H1 (cell line): ENCODE measurements around the gene RNF166.

ENCODE experiments used
- BRCA1 ChIP-seq: IDR thresholded peaks from 2 replicates; pipeline ENCODE4 v1.6.1; 2012; ENCODE audit warnings: low read depth, low read length, improper control_type of control experiment
- CEBPB ChIP-seq: IDR thresholded peaks from 2 replicates; pipeline ENCODE4 v1.6.1; 2012; ENCODE audit warnings: low read depth, low read length
- EP300 ChIP-seq, 2 experiments: IDR thresholded peaks; 1 replicate in 1 of 2; 2 replicates in 1 of 2; pipeline ENCODE4 v1.6.1; 2011 to 2012; ENCODE audit warnings: low read depth in 2 of 2, low read length in 2 of 2, mild to moderate bottlenecking in 2 of 2, borderline replicate concordance in 1 of 2, inconsistent platforms in 1 of 2, moderate library complexity in 1 of 2
- POLR2A ChIP-seq, 2 experiments: IDR thresholded peaks; 1 replicate in 1 of 2; 2 replicates in 1 of 2; pipeline ENCODE4 v1.6.1; 2011; ENCODE audit warnings: low read depth in 2 of 2, low read length in 2 of 2, mild to moderate bottlenecking in 2 of 2; ENCODE audit errors: control extremely low read depth in 1 of 2
- POLR2AphosphoS5 ChIP-seq: IDR thresholded peaks from 2 replicates; pipeline ENCODE4 v1.6.1; 2011; ENCODE audit warnings: low read depth, low read length
- RAD21 ChIP-seq, 2 experiments: IDR thresholded peaks in 1 of 2; conservative IDR thresholded peaks in 1 of 2; 2 replicates each; pipeline ENCODE4 v1.6.1; 2011; ENCODE audit warnings: low read depth in 2 of 2, low read length in 2 of 2, improper control_type of control experiment in 1 of 2, inconsistent platforms in 1 of 2, mild to moderate bottlenecking in 1 of 2, moderate library complexity in 1 of 2
- SP2 ChIP-seq: IDR thresholded peaks from 2 replicates; pipeline ENCODE4 v1.6.1; 2012; ENCODE audit warnings: mild to moderate bottlenecking, low read length, inconsistent platforms
- TBP ChIP-seq: IDR thresholded peaks from 2 replicates; pipeline ENCODE4 v1.6.1; 2011; ENCODE audit warnings: low read depth, low read length, improper control_type of control experiment
- TF ChIP-seq, protein P1 (sequence below), 3 experiments: IDR thresholded peaks; 1 replicate in 2 of 3; 2 replicates in 1 of 3; pipeline versions ENCODE4 v1.5.1 to v1.6.1; 2011; ENCODE audit warnings: low read length in 3 of 3, mild to moderate bottlenecking in 3 of 3, inconsistent platforms in 2 of 3, low read depth in 1 of 3, moderate library complexity in 1 of 3; ENCODE audit not compliant: insufficient read depth in 1 of 3; ENCODE audit errors: control extremely low read depth in 1 of 3

DNA sequence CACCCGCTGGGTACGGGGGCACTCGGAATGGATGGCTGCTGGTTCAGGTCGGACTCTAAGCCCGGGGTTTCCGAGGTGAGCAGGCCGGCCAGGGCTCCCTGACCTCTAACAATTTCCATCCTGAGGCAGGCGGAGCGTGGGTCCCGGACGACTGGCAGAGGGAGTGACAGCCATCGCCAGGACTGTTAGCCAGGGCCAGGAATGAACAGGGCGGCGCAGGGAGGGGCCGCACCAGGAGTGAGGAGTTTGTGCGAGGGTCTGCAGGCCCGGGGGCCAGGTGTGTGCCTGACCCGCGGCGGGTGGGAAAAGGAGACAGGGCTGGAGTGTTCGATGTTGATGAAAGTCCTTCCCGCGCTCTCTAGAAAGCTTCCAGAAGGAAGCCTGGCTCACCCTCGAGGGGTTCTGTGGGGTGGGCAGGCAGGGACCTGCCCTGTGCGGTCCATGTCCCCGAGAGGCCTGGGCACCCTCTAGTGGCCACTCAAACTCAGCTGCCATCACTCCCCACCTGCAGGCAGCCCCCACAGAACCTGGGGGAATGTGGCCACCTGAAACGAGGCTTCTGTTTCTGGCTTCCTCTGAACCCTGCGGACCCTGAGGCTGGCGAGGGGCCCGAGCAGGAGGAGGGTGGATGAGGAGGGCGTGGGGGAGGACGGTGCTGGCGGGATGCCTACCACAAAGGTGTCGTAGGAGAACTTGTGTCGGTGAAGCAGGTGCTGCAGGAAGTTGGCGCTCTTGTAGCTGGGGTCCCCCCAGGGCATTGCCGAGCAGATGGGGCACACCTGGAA is 8.2 kb downstream of the RNF166 start:
- TF ChIP-seq POLR2AphosphoS5 (no peak), POLR2A (IDR thresholded peaks at IDR 0.05; ENCODE audit: control extremely low read depth in 1 of 2, low read depth in 2 of 2, low read length in 2 of 2) (no peak), RAD21 (IDR thresholded peaks at IDR 0.05 in 1 of 2, conservative IDR thresholded peaks at IDR 0.05 in 1 of 2; ENCODE audit: low read depth in 2 of 2, low read length in 2 of 2) (peak; percentile 67 to 69), EP300 (IDR thresholded peaks at IDR 0.05; ENCODE audit: borderline replicate concordance in 1 of 2, low read depth in 2 of 2, low read length in 2 of 2) (no peak), SP2 (no peak), CEBPB (no peak), TBP (no peak), BRCA1 (no peak)
- TF ChIP-seq, protein P1, sequence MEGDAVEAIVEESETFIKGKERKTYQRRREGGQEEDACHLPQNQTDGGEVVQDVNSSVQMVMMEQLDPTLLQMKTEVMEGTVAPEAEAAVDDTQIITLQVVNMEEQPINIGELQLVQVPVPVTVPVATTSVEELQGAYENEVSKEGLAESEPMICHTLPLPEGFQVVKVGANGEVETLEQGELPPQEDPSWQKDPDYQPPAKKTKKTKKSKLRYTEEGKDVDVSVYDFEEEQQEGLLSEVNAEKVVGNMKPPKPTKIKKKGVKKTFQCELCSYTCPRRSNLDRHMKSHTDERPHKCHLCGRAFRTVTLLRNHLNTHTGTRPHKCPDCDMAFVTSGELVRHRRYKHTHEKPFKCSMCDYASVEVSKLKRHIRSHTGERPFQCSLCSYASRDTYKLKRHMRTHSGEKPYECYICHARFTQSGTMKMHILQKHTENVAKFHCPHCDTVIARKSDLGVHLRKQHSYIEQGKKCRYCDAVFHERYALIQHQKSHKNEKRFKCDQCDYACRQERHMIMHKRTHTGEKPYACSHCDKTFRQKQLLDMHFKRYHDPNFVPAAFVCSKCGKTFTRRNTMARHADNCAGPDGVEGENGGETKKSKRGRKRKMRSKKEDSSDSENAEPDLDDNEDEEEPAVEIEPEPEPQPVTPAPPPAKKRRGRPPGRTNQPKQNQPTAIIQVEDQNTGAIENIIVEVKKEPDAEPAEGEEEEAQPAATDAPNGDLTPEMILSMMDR (IDR thresholded peaks at IDR 0.05; ENCODE audit: control extremely low read depth in 1 of 3, insufficient read depth in 1 of 3, low read depth in 1 of 3, low read length in 3 of 3), result peak; percentile 67 to 76 (median 76)
